Fibroblast of mammary gland (primary cell): ENCODE data around the gene NFKBIL1.
A peak's percentile ranks its signal among the peaks of the same experiment; 100 is the strongest.
"Not testable (repeated sequence)": the region's sequence is repeated elsewhere in the genome, so short reads cannot be mapped to it uniquely, and the experiment has no call there.

Experiments used
- DNase-seq: peaks from one replicate; pipeline ENCODE4 v3.0.0-alpha.2; 2010; ENCODE audit warnings: low read depth
- H3K4me3 ChIP-seq: 2 replicates; pipeline ENCODE4 v1.5.1; 2011; ENCODE audit warnings: low read depth, mild to moderate bottlenecking, low read length, moderate library complexity; ENCODE audit not compliant: control insufficient read depth
- CTCF ChIP-seq: conservative IDR thresholded peaks from 2 replicates; pipeline ENCODE4 v1.5.1; 2011; ENCODE audit warnings: low read depth, low read length, inconsistent platforms; ENCODE audit not compliant: control insufficient read depth, insufficient read depth

NFKBIL1 gene

GRCh38 chr6:31546958-31547726 is at the start of gene NFKBIL1:
TSS of gene NFKBIL1 (plus strand) at chr6:31547608. CDS start at chr6:31547695, 87 bp downstream.
- peak within 1 kb of the TSS; percentile 41 for H3K4me3 ChIP-seq
- TF ChIP-seq CTCF = no peak
- DNase-seq = peak; percentile 98

GRCh38 chr6:31498748-31499147 is 48.7 kb upstream of the NFKBIL1 start:
- DNase-seq = no peak
- TF ChIP-seq CTCF = no peak
- H3K4me3 ChIP-seq = peak overlapping the region; percentile 33

- H3K4me3 ChIP-seq, DNase-seq: not testable (repeated sequence)
These were observed 47.8 kb upstream of the NFKBIL1 start for GRCh38 chr6:31499648-31500047.

GRCh38 chr6:31502586-31502985 is 44.8 kb upstream of the NFKBIL1 start:
- no peak overlapping the region for H3K4me3 ChIP-seq
- DNase-seq = no peak
- TF ChIP-seq CTCF = no peak

- DNase-seq = not testable (repeated sequence)
These were observed 38.4 kb upstream of the NFKBIL1 start for GRCh38 chr6:31509036-31509435.

GRCh38 chr6:31510007-31510406 is 37.4 kb upstream of the NFKBIL1 start:
- DNase-seq = no peak
- H3K4me3 ChIP-seq = no peak overlapping the region
- no peak for TF ChIP-seq CTCF

More at GRCh38 chr6:31509036-31509435, 38.4 kb upstream of the NFKBIL1 start:
- not testable (repeated sequence) for H3K4me3 ChIP-seq

- H3K4me3 ChIP-seq = no peak overlapping the region
- DNase-seq = no peak
- no peak for TF ChIP-seq CTCF
These were observed 33.8 kb upstream of the NFKBIL1 start for GRCh38 chr6:31513456-31514165.
